ENCODE results near the gene B3GNT8.

DNA sequence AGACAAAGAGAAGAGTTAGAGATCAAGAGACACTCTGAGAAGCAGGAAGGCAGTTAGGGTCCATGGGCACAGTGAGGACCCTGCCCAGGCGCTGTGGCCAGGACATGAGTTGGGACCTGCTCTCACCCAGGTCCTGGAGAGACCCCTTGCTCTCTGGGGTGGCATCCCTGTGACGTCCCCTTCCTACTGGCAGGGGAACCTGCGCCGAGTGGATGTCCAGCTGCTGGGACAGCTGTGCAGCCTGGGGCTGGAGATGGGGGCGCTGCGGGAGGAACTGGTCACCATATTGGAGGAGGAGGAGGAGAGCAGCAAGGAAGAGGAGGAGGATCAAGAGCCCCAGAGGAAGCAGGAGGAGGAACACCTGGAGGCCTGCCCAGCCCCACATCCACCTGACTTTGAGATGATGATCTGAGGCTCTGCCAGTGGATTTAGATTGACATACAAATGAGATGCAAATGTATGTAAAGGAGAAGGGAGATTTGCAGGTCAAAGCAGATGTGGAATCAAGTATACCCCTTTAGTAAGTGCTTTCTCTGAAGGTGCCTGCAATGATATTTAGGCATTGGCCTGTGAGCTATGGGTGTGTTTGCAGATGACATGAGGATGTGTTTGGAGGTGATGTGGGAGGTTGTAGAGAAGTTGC lies 16.8 kb upstream of the B3GNT8 start:
- TF ChIP-seq, protein P1, sequence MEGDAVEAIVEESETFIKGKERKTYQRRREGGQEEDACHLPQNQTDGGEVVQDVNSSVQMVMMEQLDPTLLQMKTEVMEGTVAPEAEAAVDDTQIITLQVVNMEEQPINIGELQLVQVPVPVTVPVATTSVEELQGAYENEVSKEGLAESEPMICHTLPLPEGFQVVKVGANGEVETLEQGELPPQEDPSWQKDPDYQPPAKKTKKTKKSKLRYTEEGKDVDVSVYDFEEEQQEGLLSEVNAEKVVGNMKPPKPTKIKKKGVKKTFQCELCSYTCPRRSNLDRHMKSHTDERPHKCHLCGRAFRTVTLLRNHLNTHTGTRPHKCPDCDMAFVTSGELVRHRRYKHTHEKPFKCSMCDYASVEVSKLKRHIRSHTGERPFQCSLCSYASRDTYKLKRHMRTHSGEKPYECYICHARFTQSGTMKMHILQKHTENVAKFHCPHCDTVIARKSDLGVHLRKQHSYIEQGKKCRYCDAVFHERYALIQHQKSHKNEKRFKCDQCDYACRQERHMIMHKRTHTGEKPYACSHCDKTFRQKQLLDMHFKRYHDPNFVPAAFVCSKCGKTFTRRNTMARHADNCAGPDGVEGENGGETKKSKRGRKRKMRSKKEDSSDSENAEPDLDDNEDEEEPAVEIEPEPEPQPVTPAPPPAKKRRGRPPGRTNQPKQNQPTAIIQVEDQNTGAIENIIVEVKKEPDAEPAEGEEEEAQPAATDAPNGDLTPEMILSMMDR (IDR thresholded peaks at IDR 0.05): no peak
- no peak for TF ChIP-seq POLR2AphosphoS5 (IDR thresholded peaks at IDR 0.05)
